D721Med (cell line): ENCODE results near the gene FARSB.

ENCODE experiments used
- DNase-seq: peaks from one replicate; pipeline ENCODE4 v3.0.0; 2011; ENCODE audit warnings: low spot score; ENCODE audit not compliant: insufficient read length
- FAIRE-seq: peaks from 2 replicates; lab custom pipeline; 2011; peaks lifted over from hg19 to GRCh38; lab: Jason Lieb, UNC
- TF ChIP-seq, protein P1 (sequence below): IDR thresholded peaks from 2 replicates; pipeline ENCODE4 v1.5.1; 2012; ENCODE audit warnings: mild to moderate bottlenecking, control low read depth; ENCODE audit not compliant: insufficient read depth; ENCODE audit errors: missing control alignments

Gene FARSB

DNA sequence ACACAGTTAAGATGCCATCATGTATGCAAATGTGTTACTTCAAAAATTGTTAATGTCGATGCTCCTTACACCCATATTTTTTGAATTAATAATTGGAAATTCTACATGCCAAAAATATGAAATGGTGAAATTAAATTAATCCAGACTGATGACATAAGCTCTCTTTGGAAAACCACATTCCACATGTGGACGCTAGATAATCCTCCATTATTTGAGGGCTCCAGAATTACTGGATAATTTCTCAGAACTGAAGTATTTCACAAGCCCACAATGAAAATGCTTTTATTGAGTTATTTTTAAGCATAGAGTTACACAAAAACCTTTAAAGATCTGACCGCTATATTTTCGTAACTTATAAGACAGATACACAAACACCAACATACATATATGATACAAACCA is 47.8 kb downstream of the FARSB start:
- no peak for DNase-seq
- TF ChIP-seq, protein P1, sequence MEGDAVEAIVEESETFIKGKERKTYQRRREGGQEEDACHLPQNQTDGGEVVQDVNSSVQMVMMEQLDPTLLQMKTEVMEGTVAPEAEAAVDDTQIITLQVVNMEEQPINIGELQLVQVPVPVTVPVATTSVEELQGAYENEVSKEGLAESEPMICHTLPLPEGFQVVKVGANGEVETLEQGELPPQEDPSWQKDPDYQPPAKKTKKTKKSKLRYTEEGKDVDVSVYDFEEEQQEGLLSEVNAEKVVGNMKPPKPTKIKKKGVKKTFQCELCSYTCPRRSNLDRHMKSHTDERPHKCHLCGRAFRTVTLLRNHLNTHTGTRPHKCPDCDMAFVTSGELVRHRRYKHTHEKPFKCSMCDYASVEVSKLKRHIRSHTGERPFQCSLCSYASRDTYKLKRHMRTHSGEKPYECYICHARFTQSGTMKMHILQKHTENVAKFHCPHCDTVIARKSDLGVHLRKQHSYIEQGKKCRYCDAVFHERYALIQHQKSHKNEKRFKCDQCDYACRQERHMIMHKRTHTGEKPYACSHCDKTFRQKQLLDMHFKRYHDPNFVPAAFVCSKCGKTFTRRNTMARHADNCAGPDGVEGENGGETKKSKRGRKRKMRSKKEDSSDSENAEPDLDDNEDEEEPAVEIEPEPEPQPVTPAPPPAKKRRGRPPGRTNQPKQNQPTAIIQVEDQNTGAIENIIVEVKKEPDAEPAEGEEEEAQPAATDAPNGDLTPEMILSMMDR, result no peak
- no peak for FAIRE-seq

DNA sequence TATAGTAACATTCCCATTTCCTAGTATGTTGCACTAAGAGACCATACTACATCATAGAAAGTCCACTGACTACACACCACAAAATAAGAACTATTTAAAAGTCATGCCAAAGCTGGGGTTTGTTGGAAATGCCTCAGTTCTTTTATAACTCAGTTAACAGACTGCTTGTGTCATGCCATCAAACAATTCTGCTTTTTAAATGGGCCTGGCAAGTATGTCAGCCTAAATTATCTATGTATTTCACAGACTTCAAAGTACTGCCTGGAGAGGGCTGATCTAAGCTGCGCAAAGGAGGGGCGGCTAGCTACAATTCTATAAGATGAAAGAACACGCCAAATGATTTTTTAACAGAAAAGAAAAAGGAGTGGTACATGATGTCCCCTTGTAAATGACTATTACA is 49.6 kb downstream of the FARSB start:
- no peak for FAIRE-seq
- TF ChIP-seq, protein P1, result no peak

DNA sequence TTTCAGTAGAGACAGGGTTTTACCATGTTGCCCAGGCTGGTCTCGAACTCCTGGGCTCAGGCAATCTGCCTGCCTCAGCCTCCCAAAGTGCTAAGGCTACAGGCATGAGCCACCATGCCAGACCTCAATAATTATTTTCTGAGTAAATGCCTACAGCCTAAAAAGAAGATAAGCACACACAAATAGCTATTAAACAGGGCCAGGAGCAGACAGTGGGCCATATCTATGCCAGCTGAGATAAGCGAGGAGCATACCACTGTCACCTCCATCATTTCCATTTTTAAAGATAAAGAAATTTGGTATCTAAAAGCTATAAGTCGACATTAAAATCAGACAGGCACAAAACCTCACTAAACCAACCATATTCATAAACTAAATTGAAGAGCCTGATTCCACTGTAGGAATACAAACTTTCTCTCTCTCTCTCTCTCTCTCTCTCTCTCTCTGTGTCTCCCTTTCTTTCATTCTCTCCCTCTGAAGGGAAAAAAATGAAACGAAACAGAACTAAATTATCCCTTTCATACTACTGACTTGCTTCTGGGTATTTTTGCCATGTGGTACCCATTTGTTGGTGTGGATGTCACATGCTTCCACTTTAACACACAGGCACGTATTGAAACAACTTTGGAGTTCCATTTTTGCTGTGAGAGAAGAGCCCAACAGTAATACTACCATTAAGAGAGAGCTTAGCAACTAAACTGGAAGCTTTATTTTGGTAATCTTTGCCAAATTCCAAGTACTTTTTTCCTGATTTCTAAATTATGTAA is 51.0 kb downstream of the FARSB start:
- FAIRE-seq (no peak), DNase-seq (no peak)
- TF ChIP-seq, protein P1, result no peak

More for the DNA sequence above, 49.6 kb downstream of the FARSB start:
- DNase-seq, result no peak

DNA sequence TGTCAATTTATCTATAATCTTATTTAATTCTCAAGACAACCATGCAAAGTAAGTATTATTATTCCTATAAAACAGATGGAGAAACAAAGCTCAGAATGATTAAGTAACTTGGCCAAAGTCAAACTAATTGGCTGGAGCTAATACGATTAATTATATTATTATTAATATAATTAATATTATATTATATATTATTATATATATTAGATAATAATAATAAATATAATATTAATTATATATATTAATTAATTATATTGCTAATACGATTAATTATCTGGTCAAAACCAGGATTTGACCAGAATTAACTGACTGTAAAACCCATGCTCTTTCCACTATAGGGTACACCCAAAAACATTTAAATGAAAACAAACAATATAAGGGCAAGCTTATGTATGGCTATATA is 52.4 kb downstream of the FARSB start:
- TF ChIP-seq, protein P1, result no peak
- DNase-seq (no peak), FAIRE-seq (no peak)

DNA sequence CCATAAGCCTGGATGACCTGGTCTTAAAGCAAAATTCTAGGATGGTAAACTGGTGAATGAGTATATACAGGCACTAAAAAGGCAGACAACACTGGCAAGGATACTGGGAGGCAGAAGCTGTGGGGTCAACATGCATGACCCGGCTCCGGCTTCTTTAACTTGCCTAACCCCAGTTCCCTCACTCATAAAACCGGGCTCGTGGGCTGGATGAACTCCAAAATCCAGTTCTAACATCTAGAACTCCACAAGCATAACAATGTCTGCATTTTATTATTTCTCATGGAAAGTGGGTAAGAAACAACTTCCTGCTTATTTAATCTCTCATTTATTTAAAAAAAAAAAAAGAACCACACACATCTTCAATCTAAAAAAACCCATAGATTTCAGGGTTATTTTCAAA is 57.3 kb downstream of the FARSB start:
- DNase-seq, result no peak
- TF ChIP-seq, protein P1, result no peak
- FAIRE-seq, result no peak

DNA sequence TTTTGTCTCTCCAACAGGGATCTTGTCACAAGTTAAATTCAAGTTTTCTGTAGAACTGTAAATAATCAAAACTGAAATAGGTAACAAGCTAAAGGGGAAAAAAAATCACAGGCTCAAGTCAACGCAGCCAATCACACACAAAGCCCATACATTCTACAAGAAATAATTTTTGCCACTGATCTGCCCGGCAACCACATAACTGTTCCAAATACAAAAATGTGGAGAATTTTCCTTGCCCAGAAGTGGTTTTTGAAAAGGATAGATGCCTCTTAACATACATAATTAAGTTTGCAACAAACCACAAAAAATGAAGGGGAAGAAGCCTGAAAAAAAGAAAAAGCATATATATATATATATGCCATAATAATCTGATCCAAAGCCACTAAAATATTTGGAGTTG is 60.3 kb downstream of the FARSB start:
- DNase-seq, result no peak
- FAIRE-seq, result no peak
- TF ChIP-seq, protein P1, result no peak

DNA sequence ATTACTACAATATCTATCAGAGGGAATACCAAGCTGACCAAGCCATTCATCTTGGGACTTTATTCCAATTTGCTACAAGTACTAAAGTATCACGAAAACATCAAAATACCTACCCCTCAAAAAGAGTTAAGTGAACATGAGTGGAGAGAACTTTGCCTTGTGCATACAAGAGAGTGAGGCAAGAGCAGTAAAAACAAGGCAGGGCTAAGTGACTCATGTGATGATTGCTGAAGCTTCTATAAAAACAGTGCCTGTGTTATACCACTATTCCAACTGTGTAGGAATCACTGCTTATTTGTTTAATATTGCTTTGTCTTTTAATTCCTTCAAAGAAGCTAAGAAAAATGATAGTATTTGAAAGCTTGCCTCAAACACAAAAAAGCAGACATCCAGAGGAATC is 61.2 kb downstream of the FARSB start:
- DNase-seq, result no peak
- FAIRE-seq, result no peak
- TF ChIP-seq, protein P1, result no peak
